Measurements from ENCODE around the gene TLE5. TPM values are rescaled to one million over a fixed set of nuclear protein-coding genes. Genes with fewer than 3 reads are reported as not detected.

TLE5 gene
- total RNA-seq, 1 donor from 2014 or later: 413 TPM

DNA sequence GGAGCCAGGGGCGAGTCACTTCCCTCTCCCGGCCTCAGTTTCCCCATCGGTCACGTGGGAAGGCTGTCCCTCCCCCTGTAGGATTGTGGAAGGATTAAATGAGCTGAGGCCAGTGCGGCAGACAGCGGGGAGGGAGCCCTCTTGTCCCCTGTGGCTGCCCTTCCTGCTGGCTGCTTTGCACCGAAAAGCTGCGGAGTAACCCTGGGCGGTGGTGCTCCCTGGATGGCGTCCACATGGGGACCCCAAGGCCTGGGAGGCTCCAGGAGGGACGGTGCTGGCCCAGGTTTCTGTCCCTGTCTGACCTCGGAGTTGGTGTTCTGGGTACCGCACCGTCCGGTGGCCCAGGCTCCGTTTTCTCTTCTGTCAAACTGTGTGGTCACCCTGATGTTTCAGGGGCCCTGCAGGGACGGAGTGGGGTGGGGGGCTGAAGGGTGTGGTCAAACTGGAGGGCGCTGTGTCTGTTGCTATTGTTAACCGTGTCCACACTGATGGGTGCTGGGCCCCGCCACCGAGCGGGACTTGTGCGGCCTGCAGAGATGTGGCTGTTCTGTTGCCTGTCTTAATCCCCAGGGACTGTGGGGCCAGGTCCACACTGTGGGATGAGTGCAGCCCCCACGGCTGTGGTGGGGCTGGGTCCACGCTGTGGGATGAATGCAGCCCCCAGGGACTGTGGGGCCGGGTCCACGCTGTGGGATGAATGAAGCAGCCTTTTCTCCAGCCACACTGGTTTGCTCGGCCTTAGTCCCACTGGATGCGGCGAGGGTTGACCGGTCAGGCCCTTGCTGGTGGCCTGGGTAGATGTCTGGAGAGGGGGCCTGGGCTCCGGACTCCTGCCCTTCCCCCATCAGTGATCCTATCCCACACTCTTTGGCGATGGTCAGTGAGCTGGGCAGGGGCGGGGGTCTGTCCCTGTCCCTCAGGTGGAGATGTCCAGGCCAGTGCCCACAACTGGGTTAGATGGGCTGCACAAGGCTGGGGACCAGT is 38.7 kb upstream of the TLE5 start:
- Histone ChIP-seq H3K4me3 (no peak overlapping the region), H3K36me3 (no peaks in the 10 kb centered on the region), H3K27me3 (ENCODE audit: low read depth) (no peaks in the 10 kb centered on the region), H3K4me1 (peaks cover 95% of the 10 kb centered on the region), H3K27ac (peak overlapping the region; percentile 87), H3K9me3 (no peaks in the 10 kb centered on the region)
- ATAC-seq (no peak), DNase-seq (no peak)
- intact Hi-C loops (cut with DNase I): no loop called here
- TF ChIP-seq, protein P1, sequence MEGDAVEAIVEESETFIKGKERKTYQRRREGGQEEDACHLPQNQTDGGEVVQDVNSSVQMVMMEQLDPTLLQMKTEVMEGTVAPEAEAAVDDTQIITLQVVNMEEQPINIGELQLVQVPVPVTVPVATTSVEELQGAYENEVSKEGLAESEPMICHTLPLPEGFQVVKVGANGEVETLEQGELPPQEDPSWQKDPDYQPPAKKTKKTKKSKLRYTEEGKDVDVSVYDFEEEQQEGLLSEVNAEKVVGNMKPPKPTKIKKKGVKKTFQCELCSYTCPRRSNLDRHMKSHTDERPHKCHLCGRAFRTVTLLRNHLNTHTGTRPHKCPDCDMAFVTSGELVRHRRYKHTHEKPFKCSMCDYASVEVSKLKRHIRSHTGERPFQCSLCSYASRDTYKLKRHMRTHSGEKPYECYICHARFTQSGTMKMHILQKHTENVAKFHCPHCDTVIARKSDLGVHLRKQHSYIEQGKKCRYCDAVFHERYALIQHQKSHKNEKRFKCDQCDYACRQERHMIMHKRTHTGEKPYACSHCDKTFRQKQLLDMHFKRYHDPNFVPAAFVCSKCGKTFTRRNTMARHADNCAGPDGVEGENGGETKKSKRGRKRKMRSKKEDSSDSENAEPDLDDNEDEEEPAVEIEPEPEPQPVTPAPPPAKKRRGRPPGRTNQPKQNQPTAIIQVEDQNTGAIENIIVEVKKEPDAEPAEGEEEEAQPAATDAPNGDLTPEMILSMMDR (IDR thresholded peaks at IDR 0.05): no peak

DNA sequence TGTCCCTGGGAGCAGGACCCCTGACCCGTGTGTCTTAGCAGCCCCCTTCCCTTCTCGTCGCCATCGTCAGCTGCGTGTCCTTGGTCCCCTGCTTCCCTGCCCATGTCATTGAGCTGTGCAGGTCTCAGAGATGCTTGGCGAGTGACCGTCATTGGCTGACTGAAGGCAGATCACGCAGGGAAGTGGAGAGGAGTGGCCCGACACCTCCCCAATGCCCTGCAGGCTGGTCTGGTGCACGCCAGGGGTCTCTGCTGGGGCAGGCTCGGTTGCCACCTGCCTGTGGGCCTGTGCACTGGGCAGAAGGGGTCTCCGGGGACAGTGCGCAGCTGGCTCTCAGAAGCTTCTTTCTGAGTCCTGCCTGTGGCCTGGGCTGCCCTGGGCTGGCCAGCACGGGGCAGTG is 38.0 kb upstream of the TLE5 start:
- Histone ChIP-seq H3K27ac (peak overlapping the region; percentile 87), H3K36me3 (no peaks in the 10 kb centered on the region), H3K4me3 (no peak overlapping the region), H3K9me3 (no peaks in the 10 kb centered on the region), H3K27me3 (ENCODE audit: low read depth) (no peaks in the 10 kb centered on the region), H3K4me1 (peaks cover 96% of the 10 kb centered on the region)
- TF ChIP-seq, protein P1 (IDR thresholded peaks at IDR 0.05): no peak
- intact Hi-C loops (cut with DNase I): no loop called here
- ATAC-seq: no peak
- DNase-seq: no peak

DNA sequence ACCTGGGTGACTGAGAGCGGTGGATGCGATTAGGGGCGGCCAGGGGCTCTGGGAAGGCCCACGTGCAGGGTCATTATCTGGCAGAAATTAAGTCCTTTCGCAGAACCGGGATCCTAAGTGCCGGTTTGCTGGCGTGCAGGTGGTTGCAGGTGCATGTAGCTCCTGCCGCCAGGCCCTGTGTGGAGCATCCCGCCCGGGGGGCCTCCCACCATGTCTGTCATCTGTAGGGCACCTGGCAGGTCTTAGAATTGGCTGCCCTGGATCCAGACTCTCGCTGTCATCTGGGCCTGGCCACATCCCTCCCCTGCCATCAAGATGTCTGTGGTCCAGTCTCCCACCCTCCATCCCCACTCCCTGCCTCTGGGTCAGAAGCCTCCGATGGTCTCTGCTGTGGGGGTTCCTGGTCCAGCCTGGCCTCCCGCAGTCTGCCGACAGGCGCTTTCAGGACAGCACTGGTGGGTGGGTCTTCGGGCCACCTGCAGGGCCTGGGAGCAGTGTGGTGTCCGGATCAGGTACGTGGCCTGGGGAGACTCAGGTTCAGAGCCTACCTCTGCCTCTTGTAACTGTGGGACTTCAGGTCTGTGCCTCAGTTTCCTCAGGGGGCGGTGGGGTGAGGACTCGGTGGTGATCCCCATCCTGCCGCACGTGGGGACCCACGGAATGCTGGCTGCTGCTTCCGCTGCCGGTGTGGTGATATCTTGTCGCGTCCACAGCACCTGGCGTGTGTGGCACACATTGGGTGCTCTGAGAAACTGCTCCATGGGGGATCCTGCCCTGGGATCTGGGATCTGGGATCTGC is 37.3 kb upstream of the TLE5 start:
- TF ChIP-seq, protein P1 (IDR thresholded peaks at IDR 0.05): no peak
- intact Hi-C loops (cut with DNase I): no loop called here
- DNase-seq: no peak
- H3K9me3 ChIP-seq: no peaks in the 10 kb centered on the region
- H3K27ac ChIP-seq: peak overlapping the region; percentile 87
- no peaks in the 10 kb centered on the region for H3K36me3 ChIP-seq
- no peak for ATAC-seq
- peaks cover 98% of the 10 kb centered on the region for H3K4me1 ChIP-seq
- H3K27me3 ChIP-seq (ENCODE audit: low read depth): no peaks in the 10 kb centered on the region
- H3K4me3 ChIP-seq: peak overlapping the region; percentile 94

DNA sequence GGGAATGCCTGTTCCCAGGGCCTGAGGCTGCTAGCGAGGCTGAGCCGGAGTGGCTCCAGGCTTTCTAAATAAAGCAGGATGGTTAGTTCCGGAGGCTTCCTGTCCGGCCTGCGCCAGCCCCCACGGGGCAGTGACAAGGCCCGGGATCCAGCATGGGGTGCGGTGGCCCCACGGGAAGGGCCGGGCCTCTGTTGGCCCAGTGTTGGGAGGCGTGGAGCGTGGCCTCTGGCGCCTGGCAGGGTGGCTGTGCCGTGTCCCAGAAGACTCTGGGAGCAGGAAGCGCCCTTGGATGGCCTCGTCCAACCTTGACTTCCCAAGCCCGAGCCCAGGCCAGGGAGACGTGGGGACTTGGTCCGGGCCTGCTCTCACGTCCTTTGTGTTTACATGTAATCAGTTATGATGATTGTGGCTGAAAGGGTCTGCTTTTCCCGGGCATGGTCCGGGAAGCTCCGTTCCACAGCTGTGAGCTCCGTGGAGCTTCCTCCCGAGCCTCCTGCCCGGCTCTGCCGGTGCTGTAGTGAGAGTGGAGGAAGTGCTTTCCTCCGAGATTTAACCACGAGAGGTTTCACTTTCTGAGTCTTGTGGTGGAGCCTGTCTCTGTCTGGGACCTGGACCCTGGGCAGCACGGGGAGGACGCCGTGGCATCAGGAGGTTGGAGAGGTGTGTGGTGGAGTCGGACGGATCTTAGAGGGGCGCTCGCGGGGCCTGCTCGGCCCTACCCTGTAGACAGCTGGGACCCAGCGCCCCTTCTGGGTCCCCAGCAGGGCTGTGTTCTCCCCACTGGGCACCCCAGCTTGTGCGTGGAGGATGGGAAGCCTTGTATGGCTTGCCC is 36.4 kb upstream of the TLE5 start:
- no peaks in the 10 kb centered on the region for H3K9me3 ChIP-seq
- ATAC-seq (peak; percentile 18 to 32), DNase-seq (peak; percentile 74)
- no peaks in the 10 kb centered on the region for H3K27me3 ChIP-seq (ENCODE audit: low read depth)
- H3K27ac ChIP-seq: peak overlapping the region; percentile 87
- H3K36me3 ChIP-seq: no peaks in the 10 kb centered on the region
- peaks cover 89% of the 10 kb centered on the region for H3K4me1 ChIP-seq
- intact Hi-C loops (cut with DNase I): no loop called here
- H3K4me3 ChIP-seq: peak overlapping the region; percentile 94
- TF ChIP-seq, protein P1 (IDR thresholded peaks at IDR 0.05): no peak

DNA sequence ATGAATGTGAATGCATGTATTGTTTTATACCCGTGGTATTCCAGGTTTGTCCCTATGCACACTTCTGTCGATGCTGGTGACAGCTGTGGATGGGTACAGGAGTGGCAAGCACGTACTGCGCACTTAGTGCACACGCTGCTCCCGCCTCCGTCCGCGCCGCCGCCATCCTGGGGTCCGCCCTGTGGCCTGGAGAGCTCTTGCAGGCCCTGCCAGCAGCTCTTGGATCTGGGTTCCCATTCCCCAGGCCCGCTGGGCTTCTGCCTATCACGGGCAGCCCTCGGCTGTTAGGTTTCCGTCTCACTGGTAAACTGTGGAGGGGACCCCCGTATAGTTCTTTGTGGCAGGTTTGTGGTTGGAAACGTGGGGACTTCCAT is 35.8 kb upstream of the TLE5 start:
- H3K27ac ChIP-seq: peak overlapping the region; percentile 87
- ATAC-seq (no peak), DNase-seq (no peak)
- TF ChIP-seq, protein P1 (IDR thresholded peaks at IDR 0.05): no peak
- no peaks in the 10 kb centered on the region for H3K9me3 ChIP-seq
- intact Hi-C loops (cut with DNase I): no loop called here
- no peaks in the 10 kb centered on the region for H3K27me3 ChIP-seq (ENCODE audit: low read depth)
- H3K4me1 ChIP-seq: peaks cover 83% of the 10 kb centered on the region
- H3K36me3 ChIP-seq: no peaks in the 10 kb centered on the region
- peak overlapping the region; percentile 94 for H3K4me3 ChIP-seq
